Tibial nerve (tissue), 4 donors: ENCODE data around the gene ESYT3. TPM values are rescaled to one million over a fixed set of nuclear protein-coding genes. Genes with fewer than 3 reads are reported as not detected.

ENCODE experiments used
- DNase-seq, 2 donors: peaks; one replicate each; pipeline ENCODE4 v3.0.0-alpha.2; 2019; ENCODE audit warnings: low spot score in 2 of 2
- H3K27ac ChIP-seq, 4 donors: fragments of 200-600 bp; sonication (generic) in 3 of 4; one replicate each; pipeline ENCODE4 v1.5.1; 2017 to 2019; ENCODE audit warnings: mild to moderate bottlenecking in 1 of 4
- H3K27me3 ChIP-seq, 2 donors: fragments of 200-600 bp; sonication (generic) in 1 of 2; one replicate each; pipeline versions ENCODE4 v1.5.1 to v1.6.0; 2017 to 2019
- H3K36me3 ChIP-seq, 3 donors: fragments of 200-600 bp; sonication (generic); one replicate each; pipeline ENCODE4 v1.5.1; 2018 to 2019
- H3K4me1 ChIP-seq, 4 donors: fragments of 200-600 bp; sonication (generic) in 3 of 4; one replicate each; pipeline ENCODE4 v1.5.1; 2017 to 2019
- H3K4me3 ChIP-seq, 4 donors: fragments of 200-600 bp; sonication (generic) in 3 of 4; one replicate each; pipeline ENCODE4 v1.5.1; 2017 to 2019; ENCODE audit warnings: mild to moderate bottlenecking in 1 of 4, moderate library complexity in 1 of 4
- H3K9me3 ChIP-seq, 4 donors: fragments of 200-600 bp; sonication (generic) in 3 of 4; one replicate each; pipeline ENCODE4 v1.5.1; 2017 to 2019
- EP300 ChIP-seq, 2 donors: sonication (generic); formaldehyde crosslinking; IDR thresholded peaks; one replicate each; pipeline ENCODE4 v1.6.1; 2017; ENCODE audit warnings: antibody characterized with exemption in 2 of 2, mild to moderate bottlenecking in 1 of 2
- POLR2A ChIP-seq, 2 donors: fragments of 450-650 bp; IDR thresholded peaks; one replicate each; pipeline ENCODE4 v1.6.1; 2017; ENCODE audit warnings: antibody characterized with exemption in 2 of 2, mild to moderate bottlenecking in 2 of 2, moderate library complexity in 2 of 2
- WGBS, 2 donors: methylation state at CpG; one replicate each; pipeline ENCODE4 v1.1.5; 2018; 5-methylcytosine and 5-hydroxymethylcytosine counted together
- total RNA-seq, 4 donors: library from RNA; depleted of rRNA; stranded (reverse); fragments of >200 nt; gene quantifications; one replicate each; pipeline ENCODE4 v1.1.0, GENCODE V29; 2016
- TF ChIP-seq, protein P1 (sequence below), 5 experiments: fragments of 200-600 bp in 3 of 5; fragments of 450-650 bp in 2 of 5; sonication (generic) in 3 of 5; IDR thresholded peaks; one replicate each; pipeline ENCODE4 v1.5.1; 2016 to 2019; ENCODE audit warnings: antibody characterized with exemption in 5 of 5, mild to moderate bottlenecking in 3 of 5, moderate library complexity in 2 of 5

The ESYT3 gene
- total RNA-seq, 4 donors from 2014 or later, result 6.9 to 9.4 (median 7.6) TPM

DNA sequence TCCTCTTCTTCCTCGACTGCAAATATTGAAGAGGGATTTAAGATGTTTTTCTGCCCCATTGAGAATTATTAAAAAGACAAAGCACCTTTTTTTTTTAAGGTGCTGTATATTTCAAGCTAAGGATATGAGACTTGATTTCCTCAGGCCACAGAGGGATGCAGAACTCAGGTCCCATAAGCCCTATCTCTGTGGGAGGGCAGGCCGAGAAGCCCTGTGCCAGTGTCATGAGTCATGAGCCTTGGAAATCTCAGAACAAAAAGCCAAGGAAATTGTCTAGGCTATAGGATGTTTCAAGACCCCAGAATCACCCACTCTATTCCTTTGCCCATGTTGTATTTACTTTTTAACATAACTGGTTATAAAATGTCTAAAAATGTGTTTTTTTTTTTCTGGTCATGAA lies 7.3 kb downstream of the ESYT3 start:
- no peak overlapping the region for H3K27ac ChIP-seq
- no peak for DNase-seq
- H3K4me1 ChIP-seq, result no peaks in the 10 kb centered on the region
- TF ChIP-seq, protein P1, sequence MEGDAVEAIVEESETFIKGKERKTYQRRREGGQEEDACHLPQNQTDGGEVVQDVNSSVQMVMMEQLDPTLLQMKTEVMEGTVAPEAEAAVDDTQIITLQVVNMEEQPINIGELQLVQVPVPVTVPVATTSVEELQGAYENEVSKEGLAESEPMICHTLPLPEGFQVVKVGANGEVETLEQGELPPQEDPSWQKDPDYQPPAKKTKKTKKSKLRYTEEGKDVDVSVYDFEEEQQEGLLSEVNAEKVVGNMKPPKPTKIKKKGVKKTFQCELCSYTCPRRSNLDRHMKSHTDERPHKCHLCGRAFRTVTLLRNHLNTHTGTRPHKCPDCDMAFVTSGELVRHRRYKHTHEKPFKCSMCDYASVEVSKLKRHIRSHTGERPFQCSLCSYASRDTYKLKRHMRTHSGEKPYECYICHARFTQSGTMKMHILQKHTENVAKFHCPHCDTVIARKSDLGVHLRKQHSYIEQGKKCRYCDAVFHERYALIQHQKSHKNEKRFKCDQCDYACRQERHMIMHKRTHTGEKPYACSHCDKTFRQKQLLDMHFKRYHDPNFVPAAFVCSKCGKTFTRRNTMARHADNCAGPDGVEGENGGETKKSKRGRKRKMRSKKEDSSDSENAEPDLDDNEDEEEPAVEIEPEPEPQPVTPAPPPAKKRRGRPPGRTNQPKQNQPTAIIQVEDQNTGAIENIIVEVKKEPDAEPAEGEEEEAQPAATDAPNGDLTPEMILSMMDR (IDR thresholded peaks at IDR 0.05), result no peak
- TF ChIP-seq EP300 (IDR thresholded peaks at IDR 0.05) (no peak), POLR2A (IDR thresholded peaks at IDR 0.05) (no peak)
- H3K4me3 ChIP-seq, result no peak overlapping the region
- H3K27me3 ChIP-seq, result peaks cover 0 to 2% of the 10 kb centered on the region in 2 donors
- H3K9me3 ChIP-seq, result no peaks in the 10 kb centered on the region
- no peaks in the 10 kb centered on the region for H3K36me3 ChIP-seq
- 49 to 69% methylated on average over 2 of the region's 2 CpGs for WGBS, 2 donors

- H3K27ac ChIP-seq, result no peak overlapping the region
- H3K4me3 ChIP-seq, result no peak overlapping the region
- H3K9me3 ChIP-seq, result no peaks in the 10 kb centered on the region
- H3K27me3 ChIP-seq, result no peaks in the 10 kb centered on the region
- no peaks in the 10 kb centered on the region for H3K36me3 ChIP-seq
- TF ChIP-seq, protein P1 (IDR thresholded peaks at IDR 0.05), result no peak
- TF ChIP-seq EP300 (IDR thresholded peaks at IDR 0.05) (no peak), POLR2A (IDR thresholded peaks at IDR 0.05) (no peak)
- H3K4me1 ChIP-seq, result no peaks in the 10 kb centered on the region
- WGBS, 2 donors, result 72 to 75% methylated on average over 5 of the region's 5 CpGs
- DNase-seq, result no peak
Measured at GRCh38 chr3:138442433-138442832, 8.0 kb downstream of the ESYT3 start.

DNA sequence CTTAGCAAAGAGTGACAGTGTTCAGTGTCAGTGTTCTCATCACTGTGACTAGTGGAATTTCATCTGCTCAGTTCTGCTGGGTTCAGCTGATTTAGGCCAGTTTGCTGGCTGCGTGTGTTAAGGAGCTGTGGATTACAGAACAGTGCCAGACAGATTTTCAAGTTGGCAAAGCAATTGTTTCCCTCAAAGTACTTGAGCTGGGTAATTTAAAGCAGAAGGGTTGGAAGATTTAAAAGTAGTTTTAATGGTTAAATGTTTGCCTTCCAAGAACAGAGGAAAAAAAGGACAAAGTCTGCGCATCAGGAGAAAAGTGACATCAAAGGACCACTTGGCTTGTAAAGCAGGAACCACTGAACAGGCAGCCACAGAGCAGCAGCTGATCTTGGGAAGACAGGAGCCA lies 8.7 kb downstream of the ESYT3 start:
- DNase-seq, result no peak
- no peak overlapping the region for H3K4me3 ChIP-seq
- no peak overlapping the region for H3K27ac ChIP-seq
- TF ChIP-seq EP300 (IDR thresholded peaks at IDR 0.05), result no peak
- no peak for TF ChIP-seq POLR2A (IDR thresholded peaks at IDR 0.05)
- TF ChIP-seq, protein P1 (IDR thresholded peaks at IDR 0.05), result no peak
- H3K36me3 ChIP-seq, result no peaks in the 10 kb centered on the region
- no peaks in the 10 kb centered on the region for H3K4me1 ChIP-seq
- no peaks in the 10 kb centered on the region for H3K27me3 ChIP-seq
- WGBS, 2 donors, result 82 to 90% methylated on average over 2 of the region's 2 CpGs
- no peaks in the 10 kb centered on the region for H3K9me3 ChIP-seq

DNA sequence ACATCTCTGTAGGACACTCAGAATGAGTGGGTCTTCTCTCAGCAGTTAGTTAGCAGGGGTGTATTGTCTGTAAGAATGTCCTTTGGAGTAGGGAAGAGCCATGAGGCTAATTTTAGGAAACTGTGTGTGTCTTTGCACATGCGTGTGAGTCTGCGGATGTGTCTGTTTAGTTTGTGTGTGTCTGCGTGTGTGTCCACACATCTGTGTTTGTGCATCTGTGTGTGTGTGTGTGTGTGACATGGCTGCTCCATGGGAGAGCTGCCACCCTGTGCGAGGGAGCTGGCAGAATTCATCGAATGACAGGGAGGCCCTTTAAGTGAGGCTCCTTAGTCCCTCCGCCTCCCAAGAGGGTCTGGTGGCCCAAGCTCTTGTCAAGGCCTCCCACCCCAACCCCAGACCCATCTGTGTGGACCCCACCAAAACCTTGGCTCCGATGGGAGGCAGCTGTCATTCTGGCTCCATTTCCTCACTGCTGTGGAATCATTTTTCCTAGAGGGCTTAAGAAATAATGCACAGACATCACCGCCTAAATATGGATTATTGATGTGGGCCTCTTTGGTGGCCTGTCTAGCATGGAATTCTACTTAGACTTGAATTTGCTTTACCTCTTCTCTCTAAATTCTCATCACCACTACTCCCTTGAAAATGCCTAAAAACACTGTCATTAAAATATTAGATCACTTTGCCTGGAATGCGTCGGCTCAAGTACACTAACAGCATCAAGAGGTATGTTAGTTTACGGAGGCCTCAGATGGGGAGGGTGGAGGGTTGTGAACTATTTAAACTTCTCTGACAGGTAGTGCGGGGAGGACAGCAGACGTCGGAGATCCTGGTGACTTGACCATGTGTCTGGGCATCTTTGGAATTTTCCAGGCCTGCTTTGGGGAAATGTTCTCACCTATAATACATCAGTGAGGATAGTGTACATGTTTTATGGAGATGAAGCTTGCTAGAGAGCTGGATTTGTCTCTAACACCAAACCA lies 9.4 kb downstream of the ESYT3 start:
- no peak for TF ChIP-seq EP300 (IDR thresholded peaks at IDR 0.05)
- TF ChIP-seq, protein P1 (IDR thresholded peaks at IDR 0.05), result no peak
- TF ChIP-seq POLR2A (IDR thresholded peaks at IDR 0.05), result no peak
- no peak for DNase-seq
- Histone ChIP-seq H3K4me1 (no peaks in the 10 kb centered on the region), H3K4me3 (no peak overlapping the region), H3K36me3 (no peaks in the 10 kb centered on the region), H3K9me3 (no peaks in the 10 kb centered on the region), H3K27ac (no peak overlapping the region), H3K27me3 (no peaks in the 10 kb centered on the region)
- WGBS, 2 donors, result 88 to 93% methylated on average over 14 of the region's 14 CpGs

- TF ChIP-seq POLR2A (IDR thresholded peaks at IDR 0.05), result no peak
- TF ChIP-seq, protein P1 (IDR thresholded peaks at IDR 0.05), result no peak
- no peaks in the 10 kb centered on the region for H3K36me3 ChIP-seq
Measured at GRCh38 chr3:138445236-138445635, 10.8 kb downstream of the ESYT3 start.

More at GRCh38 chr3:138445236-138445635, 10.8 kb downstream of the ESYT3 start:
- H3K9me3 ChIP-seq, result no peaks in the 10 kb centered on the region
- 83 to 92% methylated on average over 7 of the region's 7 CpGs for WGBS, 2 donors
- no peak overlapping the region for H3K27ac ChIP-seq
- no peak overlapping the region for H3K4me3 ChIP-seq
- H3K4me1 ChIP-seq, result no peaks in the 10 kb centered on the region
- no peaks in the 10 kb centered on the region for H3K27me3 ChIP-seq
- DNase-seq, result no peak
